Stomach (tissue), 4 donors: ENCODE measurements around the gene SLC38A9.

Source experiments
- POLR2A ChIP-seq, 4 donors: fragments of 450-650 bp; IDR thresholded peaks; one replicate each; pipeline ENCODE4 v1.6.1; 2016; ENCODE audit warnings: antibody characterized with exemption in 4 of 4, control low read depth in 2 of 4, mild to moderate bottlenecking in 1 of 4, moderate library complexity in 1 of 4
- POLR2AphosphoS5 ChIP-seq, 3 donors: sonication (generic); formaldehyde crosslinking; IDR thresholded peaks; one replicate each; pipeline ENCODE4 v1.6.1; 2016; ENCODE audit warnings: antibody characterized with exemption in 3 of 3
- TF ChIP-seq, protein P1 (sequence below), 7 experiments: fragments of 450-650 bp in 4 of 7; fragments of 200-600 bp in 3 of 7; sonication (generic) in 3 of 7; IDR thresholded peaks; one replicate each; pipeline ENCODE4 v1.5.1; 2016 to 2019; ENCODE audit warnings: antibody characterized with exemption in 7 of 7, control low read depth in 2 of 7, mild to moderate bottlenecking in 1 of 7

DNA sequence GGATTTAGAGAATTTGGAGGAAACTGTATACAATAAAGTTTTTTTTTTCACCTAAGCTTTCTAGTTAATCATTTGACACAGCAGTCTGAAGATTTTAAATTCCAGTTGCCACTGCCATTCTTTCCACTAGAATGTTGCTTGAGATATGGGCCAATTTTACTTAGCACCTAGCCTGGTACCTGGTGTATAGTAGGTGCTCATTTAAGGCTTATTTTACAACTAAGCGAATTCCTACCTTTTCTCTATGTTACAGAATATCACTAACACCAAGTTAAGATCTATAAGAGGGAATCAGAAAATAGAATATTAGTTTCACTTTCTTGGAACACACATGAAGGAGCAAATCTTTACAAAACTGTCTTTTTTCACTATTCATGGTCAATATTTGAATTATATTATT is 22.5 kb upstream of the SLC38A9 start:
- TF ChIP-seq, protein P1, sequence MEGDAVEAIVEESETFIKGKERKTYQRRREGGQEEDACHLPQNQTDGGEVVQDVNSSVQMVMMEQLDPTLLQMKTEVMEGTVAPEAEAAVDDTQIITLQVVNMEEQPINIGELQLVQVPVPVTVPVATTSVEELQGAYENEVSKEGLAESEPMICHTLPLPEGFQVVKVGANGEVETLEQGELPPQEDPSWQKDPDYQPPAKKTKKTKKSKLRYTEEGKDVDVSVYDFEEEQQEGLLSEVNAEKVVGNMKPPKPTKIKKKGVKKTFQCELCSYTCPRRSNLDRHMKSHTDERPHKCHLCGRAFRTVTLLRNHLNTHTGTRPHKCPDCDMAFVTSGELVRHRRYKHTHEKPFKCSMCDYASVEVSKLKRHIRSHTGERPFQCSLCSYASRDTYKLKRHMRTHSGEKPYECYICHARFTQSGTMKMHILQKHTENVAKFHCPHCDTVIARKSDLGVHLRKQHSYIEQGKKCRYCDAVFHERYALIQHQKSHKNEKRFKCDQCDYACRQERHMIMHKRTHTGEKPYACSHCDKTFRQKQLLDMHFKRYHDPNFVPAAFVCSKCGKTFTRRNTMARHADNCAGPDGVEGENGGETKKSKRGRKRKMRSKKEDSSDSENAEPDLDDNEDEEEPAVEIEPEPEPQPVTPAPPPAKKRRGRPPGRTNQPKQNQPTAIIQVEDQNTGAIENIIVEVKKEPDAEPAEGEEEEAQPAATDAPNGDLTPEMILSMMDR (IDR thresholded peaks at IDR 0.05), result no peak
- TF ChIP-seq POLR2AphosphoS5 (IDR thresholded peaks at IDR 0.05) (no peak), POLR2A (IDR thresholded peaks at IDR 0.05) (no peak)
